GM12801 (cell line): Measurements from ENCODE around the gene KL.

Experiments
- CTCF ChIP-seq: IDR thresholded peaks from one replicate; pipeline ENCODE4 v1.5.1; 2011; ENCODE audit warnings: control low read depth; ENCODE audit not compliant: insufficient read length; ENCODE audit errors: extremely low read depth

KL gene

GRCh38 chr13:33028620-33029019 lies 12.4 kb downstream of the KL start:
- no peak for TF ChIP-seq CTCF

DNA sequence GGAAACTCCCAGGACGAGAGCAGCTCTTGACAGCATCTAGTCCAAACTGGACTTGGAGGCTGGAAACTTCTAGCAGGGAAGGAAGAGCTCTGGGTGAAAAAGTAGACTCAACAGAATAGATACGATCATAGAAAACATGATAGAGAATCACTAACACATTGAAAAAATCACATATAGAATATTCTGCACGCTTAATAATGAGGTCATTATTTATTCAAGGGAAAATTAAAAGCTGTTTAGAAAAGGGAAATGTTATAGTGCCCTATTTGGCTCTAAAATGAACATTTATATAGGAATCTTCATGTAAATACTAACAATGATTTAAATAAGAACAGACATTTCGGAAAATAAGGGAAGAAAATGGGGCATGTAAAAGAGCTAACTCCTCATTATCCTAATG lies 15.1 kb downstream of the KL start:
- no peak for TF ChIP-seq CTCF

- TF ChIP-seq CTCF = no peak
These were observed 15.9 kb downstream of the KL start for GRCh38 chr13:33032037-33032625.

DNA sequence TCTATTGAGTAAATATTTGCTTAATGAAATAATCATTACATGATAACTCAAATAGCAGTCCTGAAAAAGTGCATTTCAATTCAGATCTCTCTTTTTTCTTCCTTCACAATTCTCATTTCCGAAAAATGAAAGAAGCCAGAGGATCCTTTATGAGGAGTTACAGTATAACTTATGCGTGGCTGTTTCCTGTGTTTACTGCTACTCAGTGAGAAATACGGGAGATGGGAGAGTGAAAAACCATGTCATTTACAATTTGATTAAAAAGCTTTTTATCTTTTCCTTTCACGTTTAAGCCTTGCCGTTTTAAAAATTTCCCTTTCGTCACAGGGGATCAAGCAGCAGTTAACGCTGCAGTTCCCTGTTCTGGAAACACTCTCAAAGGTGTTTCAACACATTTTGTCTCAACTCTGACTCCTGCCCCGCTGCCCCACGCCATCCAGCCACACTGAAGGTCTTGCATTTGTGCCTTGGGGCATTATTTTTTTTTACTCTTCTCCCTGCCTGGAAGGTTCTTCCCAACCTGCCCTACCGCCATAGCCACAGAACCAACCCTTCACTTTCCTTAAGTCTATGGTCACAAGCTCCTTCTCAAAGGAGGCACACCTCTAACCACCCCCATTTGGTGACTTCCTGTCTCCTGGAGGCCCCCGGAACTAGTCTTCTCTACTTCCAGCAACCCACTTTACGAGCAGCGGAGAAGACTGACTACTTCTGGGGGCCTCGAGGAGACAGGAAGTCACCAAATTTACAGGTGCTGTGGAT lies 17.0 kb downstream of the KL start:
- TF ChIP-seq CTCF = no peak

- no peak for TF ChIP-seq CTCF
These were observed 17.8 kb downstream of the KL start for GRCh38 chr13:33033986-33034385.

- TF ChIP-seq CTCF = no peak
These were observed 18.8 kb downstream of the KL start for GRCh38 chr13:33034882-33035520.

- TF ChIP-seq CTCF = no peak
These were observed 21.4 kb downstream of the KL start for GRCh38 chr13:33037673-33038072.
